Thyroid gland (tissue), 4 donors: ENCODE results near the gene TRIOBP. TPM values are rescaled to one million over a fixed set of nuclear protein-coding genes. Genes with fewer than 3 reads are reported as not detected.

Source experiments
- DNase-seq, 2 donors: peaks; one replicate each; pipeline ENCODE4 v3.0.0-alpha.2; 2019
- H3K27ac ChIP-seq, 3 donors: fragments of 200-600 bp; sonication (generic); 1 replicate in 2 of 3; 2 replicates in 1 of 3; pipeline ENCODE4 v1.5.1; 2016 to 2019; ENCODE audit warnings: mild to moderate bottlenecking in 1 of 3, moderate library complexity in 1 of 3
- H3K27me3 ChIP-seq: fragments of 200-600 bp; sonication (generic); one replicate; pipeline ENCODE4 v1.5.1; 2019
- H3K36me3 ChIP-seq, 2 donors: fragments of 200-600 bp; sonication (generic); one replicate each; pipeline ENCODE4 v1.5.1; 2016 to 2019
- H3K4me1 ChIP-seq, 2 donors: fragments of 200-600 bp; sonication (generic); one replicate each; pipeline ENCODE4 v1.5.1; 2017 to 2019
- H3K4me3 ChIP-seq, 3 donors: fragments of 200-600 bp; sonication (generic); replicated peaks in 1 of 3; 1 replicate in 2 of 3; 2 replicates in 1 of 3; pipeline ENCODE4 v1.5.1; 2016; ENCODE audit warnings: mild to moderate bottlenecking in 1 of 3
- H3K9me3 ChIP-seq: fragments of 200-600 bp; sonication (generic); one replicate; pipeline ENCODE4 v1.5.1; 2017
- POLR2A ChIP-seq, 2 donors: fragments of 450-650 bp; IDR thresholded peaks; one replicate each; pipeline ENCODE4 v1.6.1; 2017; ENCODE audit warnings: antibody characterized with exemption in 2 of 2, mild to moderate bottlenecking in 2 of 2, moderate library complexity in 1 of 2
- WGBS, 2 donors: methylation state at CpG; one replicate each; pipeline ENCODE4 v1.1.5; 2017; 5-methylcytosine and 5-hydroxymethylcytosine counted together
- intact Hi-C: fragments of 100-400 bp; cut with DNase I; formaldehyde crosslinking; loops from one replicate; pipeline ENCODE4 v1.15.1; 2023
- total RNA-seq, 4 donors: library from RNA; depleted of rRNA; stranded (reverse); fragments of >200 nt; gene quantifications; one replicate each; pipeline ENCODE4 v1.2.3, GENCODE V29; 2016
- TF ChIP-seq, protein P1 (sequence below), 6 experiments: fragments of 200-600 bp in 3 of 6; fragments of 450-650 bp in 3 of 6; sonication (generic) in 3 of 6; IDR thresholded peaks; one replicate each; pipeline ENCODE4 v1.5.1; 2016 to 2019; ENCODE audit warnings: antibody characterized with exemption in 6 of 6, mild to moderate bottlenecking in 2 of 6, inconsistent platforms in 1 of 6, moderate library complexity in 1 of 6

The TRIOBP gene
- total RNA-seq, 4 donors from 2014 or later = 120 to 150 (median 140) TPM

DNA sequence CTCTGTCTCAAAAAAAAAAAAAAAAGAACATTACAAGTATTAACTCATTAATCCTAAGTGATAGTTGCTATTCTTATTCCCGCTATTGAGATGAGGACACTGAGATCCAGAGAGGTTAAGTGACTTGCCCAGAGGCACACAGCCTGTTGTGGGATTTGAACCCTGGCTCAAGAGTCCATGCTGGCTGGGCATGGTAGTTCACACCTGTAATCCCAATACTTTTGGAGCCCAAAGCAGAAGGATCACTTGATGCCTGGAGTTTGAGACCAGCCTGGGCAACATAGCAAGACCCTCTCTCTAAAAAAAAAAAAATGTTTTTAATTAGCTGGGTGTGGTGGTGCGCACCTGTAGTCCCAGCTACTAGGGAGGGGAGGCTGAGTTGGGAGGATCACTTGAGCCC lies 115.0 kb downstream of the TRIOBP start:
- no peak for TF ChIP-seq POLR2A (IDR thresholded peaks at IDR 0.05)
- TF ChIP-seq, protein P1, sequence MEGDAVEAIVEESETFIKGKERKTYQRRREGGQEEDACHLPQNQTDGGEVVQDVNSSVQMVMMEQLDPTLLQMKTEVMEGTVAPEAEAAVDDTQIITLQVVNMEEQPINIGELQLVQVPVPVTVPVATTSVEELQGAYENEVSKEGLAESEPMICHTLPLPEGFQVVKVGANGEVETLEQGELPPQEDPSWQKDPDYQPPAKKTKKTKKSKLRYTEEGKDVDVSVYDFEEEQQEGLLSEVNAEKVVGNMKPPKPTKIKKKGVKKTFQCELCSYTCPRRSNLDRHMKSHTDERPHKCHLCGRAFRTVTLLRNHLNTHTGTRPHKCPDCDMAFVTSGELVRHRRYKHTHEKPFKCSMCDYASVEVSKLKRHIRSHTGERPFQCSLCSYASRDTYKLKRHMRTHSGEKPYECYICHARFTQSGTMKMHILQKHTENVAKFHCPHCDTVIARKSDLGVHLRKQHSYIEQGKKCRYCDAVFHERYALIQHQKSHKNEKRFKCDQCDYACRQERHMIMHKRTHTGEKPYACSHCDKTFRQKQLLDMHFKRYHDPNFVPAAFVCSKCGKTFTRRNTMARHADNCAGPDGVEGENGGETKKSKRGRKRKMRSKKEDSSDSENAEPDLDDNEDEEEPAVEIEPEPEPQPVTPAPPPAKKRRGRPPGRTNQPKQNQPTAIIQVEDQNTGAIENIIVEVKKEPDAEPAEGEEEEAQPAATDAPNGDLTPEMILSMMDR (IDR thresholded peaks at IDR 0.05) = no peak
- intact Hi-C loops = loop anchor here (10.0 kb wide), 1 partner anchor 123 kb away; no protein-coding TSS in a partner anchor
- no peak for DNase-seq
- Histone ChIP-seq H3K9me3 (no peaks in the 10 kb centered on the region), H3K27me3 (no peaks in the 10 kb centered on the region), H3K4me1 (peaks cover 7 to 9% of the 10 kb centered on the region in 2 donors), H3K27ac (no peak overlapping the region), H3K4me3 (no peak overlapping the region), H3K36me3 (peaks cover 0 to 3% of the 10 kb centered on the region in 2 donors)
- WGBS, 2 donors = 95 to 100% methylated on average over 2 of the region's 2 CpGs

DNA sequence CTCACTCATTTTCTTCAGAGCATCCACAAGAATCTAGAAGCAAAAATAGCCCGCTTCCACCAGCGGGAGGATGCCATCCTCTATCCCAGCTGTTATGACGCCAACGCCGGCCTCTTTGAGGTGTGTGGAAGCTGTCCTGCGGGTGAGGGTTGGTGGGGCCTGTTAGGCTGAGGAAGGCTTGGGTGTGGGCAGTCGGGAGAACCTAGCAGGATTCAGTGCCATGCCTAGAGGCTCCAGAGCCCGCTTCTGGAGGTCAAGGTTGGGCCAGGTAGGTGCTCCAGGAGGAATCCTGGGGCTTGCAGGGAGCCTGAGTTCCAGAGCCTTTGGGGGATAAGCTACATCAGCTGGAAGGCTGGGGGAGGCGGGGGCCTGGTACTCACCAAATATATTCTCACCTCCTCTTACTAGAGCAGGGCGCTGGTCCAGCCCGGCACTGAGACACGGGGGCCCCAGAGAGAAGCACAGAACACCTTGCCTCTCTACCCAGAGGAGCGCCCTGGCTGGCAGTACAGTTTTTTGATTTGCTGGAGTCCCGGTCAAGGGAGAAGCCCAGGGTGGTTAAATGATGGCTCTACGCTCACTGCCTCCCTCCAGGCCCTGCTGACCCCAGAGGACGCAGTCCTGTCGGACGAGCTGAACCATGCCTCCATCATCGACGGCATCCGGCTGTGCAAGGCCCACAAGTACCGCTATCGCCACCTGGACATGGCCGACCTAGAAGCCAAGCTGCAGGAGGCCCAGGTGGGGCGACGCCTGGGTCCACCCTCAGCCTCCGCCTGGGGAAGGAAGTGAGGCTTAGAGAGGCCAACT lies 116.2 kb downstream of the TRIOBP start:
- Histone ChIP-seq H3K9me3 (no peaks in the 10 kb centered on the region), H3K4me3 (no peak overlapping the region), H3K36me3 (peaks cover 0 to 3% of the 10 kb centered on the region in 2 donors), H3K27ac (no peak overlapping the region), H3K4me1 (peaks cover 11 to 13% of the 10 kb centered on the region in 2 donors), H3K27me3 (no peaks in the 10 kb centered on the region)
- DNase-seq = no peak
- no peak for TF ChIP-seq POLR2A (IDR thresholded peaks at IDR 0.05)
- TF ChIP-seq, protein P1 (IDR thresholded peaks at IDR 0.05) = no peak
- 93 to 97% methylated on average over 25 to 26 of the region's 27 CpGs for WGBS, 2 donors
- intact Hi-C loops = loop anchor here (10.0 kb wide), 1 partner anchor 122 kb away; no protein-coding TSS in a partner anchor

DNA sequence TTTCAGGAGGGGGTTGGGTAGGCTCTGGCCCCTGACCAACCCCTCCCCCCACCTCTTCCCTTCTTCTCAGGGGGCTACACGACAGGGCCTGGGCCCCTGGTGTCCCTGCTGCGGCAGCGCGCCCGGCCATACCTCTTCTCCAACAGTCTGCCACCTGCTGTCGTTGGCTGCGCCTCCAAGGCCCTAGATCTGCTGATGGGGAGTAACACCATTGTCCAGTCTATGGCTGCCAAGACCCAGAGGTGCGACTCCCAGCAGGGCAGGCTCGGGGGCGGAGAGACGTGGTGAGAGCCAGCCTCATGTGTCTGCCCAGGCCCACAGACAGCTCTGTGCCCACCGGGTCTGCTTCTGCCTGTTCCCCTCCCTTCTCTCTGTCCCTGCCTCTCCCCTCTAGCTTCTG lies 118.7 kb downstream of the TRIOBP start:
- TF ChIP-seq POLR2A (IDR thresholded peaks at IDR 0.05) = no peak
- TF ChIP-seq, protein P1 (IDR thresholded peaks at IDR 0.05) = no peak
- 87 to 90% methylated on average over 11 to 12 of the region's 12 CpGs for WGBS, 2 donors
- H3K4me3 ChIP-seq = no peak overlapping the region
- no peaks in the 10 kb centered on the region for H3K9me3 ChIP-seq
- peaks cover 0 to 3% of the 10 kb centered on the region in 2 donors for H3K36me3 ChIP-seq
- intact Hi-C loops = loop anchor here (5.0 to 10.0 kb wide), 3 partner anchors 47 to 152 kb away; no protein-coding TSS in a partner anchor
- DNase-seq = no peak
- H3K27ac ChIP-seq = no peak overlapping the region
- peaks cover 15 to 16% of the 10 kb centered on the region in 2 donors for H3K4me1 ChIP-seq
- H3K27me3 ChIP-seq = no peaks in the 10 kb centered on the region

DNA sequence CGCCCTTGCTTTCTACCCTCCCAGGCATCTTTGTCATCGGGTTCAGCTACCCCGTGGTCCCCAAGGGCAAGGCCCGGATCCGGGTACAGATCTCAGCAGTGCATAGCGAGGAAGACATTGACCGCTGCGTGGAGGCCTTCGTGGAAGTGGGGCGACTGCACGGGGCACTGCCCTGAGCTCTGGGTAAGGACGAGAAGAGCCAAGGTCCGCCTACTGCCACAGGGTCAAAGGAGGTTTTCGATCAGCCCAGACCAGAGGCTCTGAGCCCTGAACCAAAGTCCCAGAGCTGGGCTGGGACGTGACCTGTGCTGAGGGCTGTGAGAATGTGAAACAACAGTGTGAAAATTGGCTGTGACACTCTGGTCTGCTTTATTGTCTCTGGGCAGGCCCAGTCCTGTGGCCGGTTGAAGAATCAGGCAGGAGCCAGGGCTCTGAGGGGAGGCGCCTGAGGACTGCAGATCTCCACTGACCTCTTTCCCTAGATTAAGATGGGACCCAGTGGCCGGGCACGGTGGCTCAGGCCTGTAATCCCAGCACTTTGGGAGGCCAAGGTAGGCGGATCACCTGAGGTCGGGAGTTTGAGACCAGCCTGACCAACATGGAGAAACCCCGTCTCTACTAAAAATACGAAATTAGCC lies 119.8 kb downstream of the TRIOBP start:
- peaks cover 15 to 16% of the 10 kb centered on the region in 2 donors for H3K4me1 ChIP-seq
- H3K36me3 ChIP-seq = peaks cover 0 to 3% of the 10 kb centered on the region in 2 donors
- H3K27ac ChIP-seq = no peak overlapping the region
- no peak overlapping the region for H3K4me3 ChIP-seq
- no peaks in the 10 kb centered on the region for H3K27me3 ChIP-seq
- DNase-seq = no peak
- WGBS, 2 donors = 93 to 94% methylated on average over 21 to 23 of the region's 23 CpGs
- TF ChIP-seq, protein P1 (IDR thresholded peaks at IDR 0.05) = no peak
- TF ChIP-seq POLR2A (IDR thresholded peaks at IDR 0.05) = no peak
- no peaks in the 10 kb centered on the region for H3K9me3 ChIP-seq
- intact Hi-C loops = loop anchor here (5.0 to 10.0 kb wide), 3 partner anchors 46 to 151 kb away; no protein-coding TSS in a partner anchor
